Prostate gland (tissue), 2 donors: ENCODE results near the gene CCDC93. TPM values are rescaled to one million over a fixed set of nuclear protein-coding genes. Genes with fewer than 3 reads are reported as not detected.
"Not testable (repeated sequence)": the region's sequence is repeated elsewhere in the genome, so short reads cannot be mapped to it uniquely, and the experiment has no call there.

Source experiments
- DNase-seq: peaks from one replicate; pipeline ENCODE4 v3.0.0-alpha.2; 2019; ENCODE audit warnings: low spot score
- H3K27ac ChIP-seq, 2 donors: fragments of 200-600 bp; sonication (generic); 2 replicates each; pipeline ENCODE4 v1.5.1; 2017 to 2019
- H3K27me3 ChIP-seq: fragments of 200-600 bp; sonication (generic); replicated peaks from 2 replicates; pipeline ENCODE4 v1.5.1; 2019; ENCODE audit not compliant: insufficient read depth
- H3K36me3 ChIP-seq, 2 donors: fragments of 200-600 bp; sonication (generic); 1 replicate in 1 of 2; 2 replicates in 1 of 2; pipeline versions ENCODE4 v1.5.1 to v1.8.1; 2017 to 2019
- H3K4me1 ChIP-seq: fragments of 200-600 bp; sonication (generic); replicated peaks from 2 replicates; pipeline ENCODE4 v1.5.1; 2019
- H3K4me3 ChIP-seq, 2 donors: fragments of 200-600 bp; sonication (generic); 2 replicates each; pipeline ENCODE4 v1.5.1; 2017 to 2019
- H3K9me3 ChIP-seq: fragments of 200-600 bp; sonication (generic); 2 replicates; pipeline ENCODE4 v1.5.1; 2017
- POLR2A ChIP-seq: fragments of 450-650 bp; IDR thresholded peaks from one replicate; pipeline ENCODE4 v1.6.1; 2016; ENCODE audit warnings: antibody characterized with exemption, mild to moderate bottlenecking
- POLR2AphosphoS5 ChIP-seq: sonication (generic); formaldehyde crosslinking; IDR thresholded peaks from one replicate; pipeline ENCODE4 v1.6.1; 2017; ENCODE audit warnings: antibody characterized with exemption
- WGBS: methylation state at CpG from one replicate; pipeline ENCODE4 v1.1.5; 2018; 5-methylcytosine and 5-hydroxymethylcytosine counted together
- intact Hi-C: fragments of 100-400 bp; cut with DNase I; formaldehyde crosslinking; loops from one replicate; pipeline ENCODE4 v1.14.2; 2022
- total RNA-seq, 2 donors: library from RNA; depleted of rRNA; stranded (reverse); fragments of >200 nt; gene quantifications; one replicate each; pipeline ENCODE4 v1.1.0, GENCODE V29; 2016
- TF ChIP-seq, protein P1 (sequence below), 4 experiments: fragments of 200-600 bp in 2 of 4; fragments of 450-650 bp in 2 of 4; sonication (generic) in 2 of 4; IDR thresholded peaks; 1 replicate in 3 of 4; 2 replicates in 1 of 4; pipeline ENCODE4 v1.5.1; 2016 to 2019; ENCODE audit warnings: antibody characterized with exemption in 4 of 4, mild to moderate bottlenecking in 2 of 4, moderate library complexity in 2 of 4

The CCDC93 gene
- total RNA-seq, 2 donors from 2014 or later: 9.6 to 39.8 TPM

DNA sequence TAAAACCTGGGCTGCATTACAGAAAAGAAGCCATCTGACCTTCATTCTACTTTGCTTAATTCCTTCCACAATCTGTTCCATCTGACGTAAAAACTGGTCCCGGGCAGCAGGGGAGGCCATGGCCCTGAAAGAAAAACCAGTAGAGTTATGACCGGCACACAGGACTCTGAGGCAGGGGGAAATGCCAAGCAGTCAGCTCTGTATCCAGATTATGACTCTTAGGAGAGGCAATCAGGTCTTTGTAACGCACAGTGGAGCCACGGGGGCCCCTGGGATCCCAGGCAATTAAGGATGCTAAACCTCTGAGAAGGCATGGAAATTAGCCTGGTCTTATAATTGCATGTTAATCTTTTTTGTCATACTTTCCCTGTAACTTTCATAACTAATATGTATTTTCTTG, 78.4 kb downstream of the CCDC93 start:
- intact Hi-C loops: no loop called here
- H3K9me3 ChIP-seq: no peaks in the 10 kb centered on the region
- H3K27me3 ChIP-seq: no peaks in the 10 kb centered on the region
- TF ChIP-seq, protein P1, sequence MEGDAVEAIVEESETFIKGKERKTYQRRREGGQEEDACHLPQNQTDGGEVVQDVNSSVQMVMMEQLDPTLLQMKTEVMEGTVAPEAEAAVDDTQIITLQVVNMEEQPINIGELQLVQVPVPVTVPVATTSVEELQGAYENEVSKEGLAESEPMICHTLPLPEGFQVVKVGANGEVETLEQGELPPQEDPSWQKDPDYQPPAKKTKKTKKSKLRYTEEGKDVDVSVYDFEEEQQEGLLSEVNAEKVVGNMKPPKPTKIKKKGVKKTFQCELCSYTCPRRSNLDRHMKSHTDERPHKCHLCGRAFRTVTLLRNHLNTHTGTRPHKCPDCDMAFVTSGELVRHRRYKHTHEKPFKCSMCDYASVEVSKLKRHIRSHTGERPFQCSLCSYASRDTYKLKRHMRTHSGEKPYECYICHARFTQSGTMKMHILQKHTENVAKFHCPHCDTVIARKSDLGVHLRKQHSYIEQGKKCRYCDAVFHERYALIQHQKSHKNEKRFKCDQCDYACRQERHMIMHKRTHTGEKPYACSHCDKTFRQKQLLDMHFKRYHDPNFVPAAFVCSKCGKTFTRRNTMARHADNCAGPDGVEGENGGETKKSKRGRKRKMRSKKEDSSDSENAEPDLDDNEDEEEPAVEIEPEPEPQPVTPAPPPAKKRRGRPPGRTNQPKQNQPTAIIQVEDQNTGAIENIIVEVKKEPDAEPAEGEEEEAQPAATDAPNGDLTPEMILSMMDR (IDR thresholded peaks at IDR 0.05): no peak
- TF ChIP-seq POLR2A: no peak
- TF ChIP-seq POLR2AphosphoS5: no peak
- H3K4me1 ChIP-seq: no peaks in the 10 kb centered on the region
- peaks cover 0 to 3% of the 10 kb centered on the region in 2 donors for H3K36me3 ChIP-seq
- no peak for DNase-seq
- H3K27ac ChIP-seq: no peak overlapping the region
- H3K4me3 ChIP-seq: no peak overlapping the region
- 74% methylated on average over 5 of the region's 5 CpGs for WGBS

GRCh38 chr2:117933884-117934354, 80.0 kb downstream of the CCDC93 start:
- H3K36me3 ChIP-seq: no peaks in the 10 kb centered on the region
- no peak for TF ChIP-seq POLR2A
- TF ChIP-seq, protein P1 (IDR thresholded peaks at IDR 0.05): no peak
- no peak for TF ChIP-seq POLR2AphosphoS5
- no peaks in the 10 kb centered on the region for H3K27me3 ChIP-seq
- intact Hi-C loops: no loop called here
- no peak for DNase-seq
- H3K9me3 ChIP-seq: no peaks in the 10 kb centered on the region
- H3K4me3 ChIP-seq: no peak overlapping the region
- no peaks in the 10 kb centered on the region for H3K4me1 ChIP-seq
- 59% methylated on average over 5 of the region's 5 CpGs for WGBS
- H3K27ac ChIP-seq: no peak overlapping the region

- intact Hi-C loops: no loop called here
- no peak for DNase-seq
- no peaks in the 10 kb centered on the region for H3K4me1 ChIP-seq
- no peaks in the 10 kb centered on the region for H3K27me3 ChIP-seq
- no peak overlapping the region for H3K4me3 ChIP-seq
- H3K27ac ChIP-seq: no peak overlapping the region
- H3K9me3 ChIP-seq: no peaks in the 10 kb centered on the region
- no peaks in the 10 kb centered on the region for H3K36me3 ChIP-seq
- TF ChIP-seq POLR2A (no peak), POLR2AphosphoS5 (no peak)
- TF ChIP-seq, protein P1 (IDR thresholded peaks at IDR 0.05): no peak
- WGBS: 93% methylated on average over 7 of the region's 7 CpGs
These were observed 81.9 kb downstream of the CCDC93 start for GRCh38 chr2:117931978-117932377.

DNA sequence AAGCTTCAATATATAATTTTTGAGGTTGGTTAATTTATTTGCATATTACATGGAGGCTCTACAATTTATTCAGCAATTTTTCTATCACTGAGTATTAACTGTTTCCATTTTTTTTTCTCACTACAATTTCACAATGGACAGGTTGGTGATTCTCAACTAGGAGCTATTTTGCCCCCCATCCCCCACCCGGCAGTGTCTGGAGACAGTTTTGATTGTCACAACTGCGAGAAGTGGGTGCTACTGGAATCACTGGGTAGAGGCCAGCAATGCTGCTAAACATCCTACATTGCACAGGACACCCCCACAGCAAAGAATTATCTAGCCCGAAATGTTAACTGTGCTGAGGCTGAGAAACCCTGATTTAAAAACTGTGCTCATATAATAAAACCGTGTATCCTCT, 82.6 kb downstream of the CCDC93 start:
- intact Hi-C loops: no loop called here
- Histone ChIP-seq H3K27me3 (no peaks in the 10 kb centered on the region), H3K9me3 (no peaks in the 10 kb centered on the region), H3K27ac (no peak overlapping the region), H3K4me1 (no peaks in the 10 kb centered on the region), H3K36me3 (no peaks in the 10 kb centered on the region), H3K4me3 (no peak overlapping the region)
- no peak for TF ChIP-seq POLR2A
- TF ChIP-seq POLR2AphosphoS5: no peak
- TF ChIP-seq, protein P1 (IDR thresholded peaks at IDR 0.05): no peak
- WGBS: 94% methylated on average over 4 of the region's 4 CpGs
- DNase-seq: no peak

DNA sequence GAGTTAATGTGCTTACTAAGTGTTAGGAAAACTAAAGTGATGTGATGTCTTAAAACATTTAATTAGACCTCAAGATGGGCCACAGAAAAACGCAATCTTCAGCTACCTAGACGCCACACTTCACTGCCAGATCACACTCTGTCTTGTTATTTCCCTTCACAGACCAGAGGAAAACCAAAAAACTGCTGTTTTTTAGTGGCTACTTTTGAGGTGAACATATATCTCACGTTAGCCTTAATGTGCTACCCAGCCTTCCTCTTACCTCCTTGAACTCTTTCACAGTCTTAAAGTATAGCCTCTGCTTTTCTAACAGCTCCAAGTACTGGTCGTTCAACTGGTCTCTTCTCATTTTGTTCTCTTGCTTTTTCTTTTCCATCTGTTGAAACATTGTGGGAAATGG, 83.1 kb downstream of the CCDC93 start:
- TF ChIP-seq POLR2A (no peak), POLR2AphosphoS5 (no peak)
- TF ChIP-seq, protein P1 (IDR thresholded peaks at IDR 0.05): no peak
- Histone ChIP-seq H3K27me3 (no peaks in the 10 kb centered on the region), H3K9me3 (no peaks in the 10 kb centered on the region), H3K27ac (no peak overlapping the region), H3K36me3 (no peaks in the 10 kb centered on the region), H3K4me1 (no peaks in the 10 kb centered on the region), H3K4me3 (no peak overlapping the region)
- no peak for DNase-seq
- intact Hi-C loops: no loop called here
- WGBS: 91% methylated on average over 4 of the region's 4 CpGs

DNA sequence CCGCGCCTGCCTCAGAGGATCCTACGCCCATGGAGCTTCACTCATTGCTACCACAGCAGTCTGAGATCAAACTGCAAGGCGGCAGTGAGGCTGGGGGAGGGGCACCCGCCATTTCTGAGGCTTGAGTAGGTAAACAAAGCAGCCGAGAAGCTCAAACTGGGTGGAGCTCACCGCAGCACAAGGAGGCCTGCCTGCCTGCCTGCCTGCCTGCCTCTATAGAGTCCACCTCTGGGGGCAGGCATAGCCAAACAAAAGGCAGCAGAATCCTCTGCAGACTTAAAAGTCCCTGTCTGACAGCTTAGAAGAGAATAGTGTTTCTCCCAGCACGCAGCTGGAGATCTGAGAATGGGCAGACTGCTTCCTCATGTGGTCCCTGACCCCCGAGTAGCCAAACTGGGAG, 90.4 kb downstream of the CCDC93 start:
- H3K27me3 ChIP-seq, intact Hi-C loops, DNase-seq, H3K9me3 ChIP-seq, H3K27ac ChIP-seq, H3K4me1 ChIP-seq, H3K4me3 ChIP-seq: not testable (repeated sequence)
- H3K36me3 ChIP-seq: peaks cover 7 to 14% of the 10 kb centered on the region in 2 donors
- WGBS: 87% methylated on average over 7 of the region's 9 CpGs
